HFF-Myc (cell line): ENCODE measurements around the gene RPL38.

Source experiments
- DNase-seq: peaks from one replicate; pipeline ENCODE4 v3.0.0-alpha.2; 2011; ENCODE audit warnings: low read depth; ENCODE audit errors: extremely low read depth
- H3K4me3 ChIP-seq: replicated peaks from 2 replicates; pipeline ENCODE4 v1.5.1; 2011; ENCODE audit warnings: low read depth, mild to moderate bottlenecking, control low read depth, low read length
- CTCF ChIP-seq: IDR thresholded peaks from 2 replicates; pipeline ENCODE4 v1.5.1; 2012; ENCODE audit warnings: mild to moderate bottlenecking, low read depth, low read length, control low read depth; ENCODE audit errors: missing control alignments

RPL38 gene

GRCh38 chr17:74160656-74161502 lies 42.6 kb upstream of the RPL38 start:
- H3K4me3 ChIP-seq: no peak overlapping the region
- DNase-seq: no peak
- TF ChIP-seq CTCF: no peak

GRCh38 chr17:74161503-74161875 lies 42.0 kb upstream of the RPL38 start:
- DNase-seq: no peak
- TF ChIP-seq CTCF: no peak
- no peak overlapping the region for H3K4me3 ChIP-seq

GRCh38 chr17:74163271-74163821 lies 40.1 kb upstream of the RPL38 start:
- H3K4me3 ChIP-seq: no peak overlapping the region
- no peak for TF ChIP-seq CTCF
- DNase-seq: no peak

GRCh38 chr17:74163836-74164235 lies 39.6 kb upstream of the RPL38 start:
- DNase-seq: no peak
- H3K4me3 ChIP-seq: no peak overlapping the region
- no peak for TF ChIP-seq CTCF

- no peak for TF ChIP-seq CTCF
- no peak for DNase-seq
- H3K4me3 ChIP-seq: no peak overlapping the region
These were observed 38.9 kb upstream of the RPL38 start for GRCh38 chr17:74164446-74165045.

- TF ChIP-seq CTCF: no peak
- DNase-seq: no peak
These were observed 37.6 kb upstream of the RPL38 start for GRCh38 chr17:74165797-74166365.

More at GRCh38 chr17:74165797-74166365, 37.6 kb upstream of the RPL38 start:
- H3K4me3 ChIP-seq: no peak overlapping the region
